ENCODE data around the gene TULP4.
"Not testable (repeated sequence)": the region's sequence is repeated elsewhere in the genome, so short reads cannot be mapped to it uniquely, and the experiment has no call there.

TULP4 gene

GRCh38 chr6:158347335-158347734, 35.1 kb downstream of the TULP4 start:
- ChIA-PET CTCF (no interaction called here), POLR2A (no interaction called here)
- TF ChIP-seq, protein P1, sequence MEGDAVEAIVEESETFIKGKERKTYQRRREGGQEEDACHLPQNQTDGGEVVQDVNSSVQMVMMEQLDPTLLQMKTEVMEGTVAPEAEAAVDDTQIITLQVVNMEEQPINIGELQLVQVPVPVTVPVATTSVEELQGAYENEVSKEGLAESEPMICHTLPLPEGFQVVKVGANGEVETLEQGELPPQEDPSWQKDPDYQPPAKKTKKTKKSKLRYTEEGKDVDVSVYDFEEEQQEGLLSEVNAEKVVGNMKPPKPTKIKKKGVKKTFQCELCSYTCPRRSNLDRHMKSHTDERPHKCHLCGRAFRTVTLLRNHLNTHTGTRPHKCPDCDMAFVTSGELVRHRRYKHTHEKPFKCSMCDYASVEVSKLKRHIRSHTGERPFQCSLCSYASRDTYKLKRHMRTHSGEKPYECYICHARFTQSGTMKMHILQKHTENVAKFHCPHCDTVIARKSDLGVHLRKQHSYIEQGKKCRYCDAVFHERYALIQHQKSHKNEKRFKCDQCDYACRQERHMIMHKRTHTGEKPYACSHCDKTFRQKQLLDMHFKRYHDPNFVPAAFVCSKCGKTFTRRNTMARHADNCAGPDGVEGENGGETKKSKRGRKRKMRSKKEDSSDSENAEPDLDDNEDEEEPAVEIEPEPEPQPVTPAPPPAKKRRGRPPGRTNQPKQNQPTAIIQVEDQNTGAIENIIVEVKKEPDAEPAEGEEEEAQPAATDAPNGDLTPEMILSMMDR (IDR thresholded peaks at IDR 0.05; ENCODE audit: control extremely low read depth, extremely low read depth, low read depth, missing control alignments), result no peak
- DNase-seq (ENCODE audit: extremely low spot score), result no peak

GRCh38 chr6:158348737-158349504, 36.7 kb downstream of the TULP4 start:
- POLR2A ChIA-PET; DNase-seq (ENCODE audit: extremely low spot score); CTCF ChIA-PET: not testable (repeated sequence)

GRCh38 chr6:158349505-158350275, 37.4 kb downstream of the TULP4 start:
- POLR2A ChIA-PET; DNase-seq (ENCODE audit: extremely low spot score); CTCF ChIA-PET: not testable (repeated sequence)

DNA sequence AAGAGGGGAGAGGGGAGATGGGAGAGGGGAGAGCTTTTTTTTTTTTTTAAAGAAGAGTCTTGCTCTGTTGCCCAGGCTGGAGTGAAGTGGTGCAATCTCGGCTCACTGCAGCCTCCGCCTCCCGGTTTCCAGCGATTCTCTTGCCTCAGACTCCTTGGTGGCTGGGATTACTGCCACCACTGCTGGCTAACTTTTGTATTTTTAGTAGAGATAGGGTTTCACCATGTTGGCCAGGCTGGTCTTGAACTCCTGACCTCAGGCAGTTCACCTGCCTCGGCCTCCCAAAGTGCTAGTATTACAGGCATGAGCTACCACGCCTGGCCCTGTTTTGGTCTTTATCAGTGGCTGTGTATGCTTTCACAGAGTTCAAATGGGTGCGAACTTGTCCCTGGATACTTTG, 38.5 kb downstream of the TULP4 start:
- DNase-seq (ENCODE audit: extremely low spot score); POLR2A ChIA-PET; CTCF ChIA-PET: not testable (repeated sequence)

- DNase-seq (ENCODE audit: extremely low spot score), result no peak
- ChIA-PET CTCF (interaction anchor here (0.9 to 1.7 kb wide), 3 partner anchors 10 to 94 kb away, joined by 3 to 5 read pairs (median 4); no protein-coding TSS in a partner anchor), POLR2A (interaction anchor here (0.6 kb wide), 1 partner anchor 167 kb away, joined by 4 read pairs; no protein-coding TSS in a partner anchor)
- TF ChIP-seq, protein P1 (IDR thresholded peaks at IDR 0.05; ENCODE audit: control extremely low read depth, extremely low read depth, low read depth, missing control alignments), result no peak
Measured at GRCh38 chr6:158353883-158354877, 41.9 kb downstream of the TULP4 start.

DNA sequence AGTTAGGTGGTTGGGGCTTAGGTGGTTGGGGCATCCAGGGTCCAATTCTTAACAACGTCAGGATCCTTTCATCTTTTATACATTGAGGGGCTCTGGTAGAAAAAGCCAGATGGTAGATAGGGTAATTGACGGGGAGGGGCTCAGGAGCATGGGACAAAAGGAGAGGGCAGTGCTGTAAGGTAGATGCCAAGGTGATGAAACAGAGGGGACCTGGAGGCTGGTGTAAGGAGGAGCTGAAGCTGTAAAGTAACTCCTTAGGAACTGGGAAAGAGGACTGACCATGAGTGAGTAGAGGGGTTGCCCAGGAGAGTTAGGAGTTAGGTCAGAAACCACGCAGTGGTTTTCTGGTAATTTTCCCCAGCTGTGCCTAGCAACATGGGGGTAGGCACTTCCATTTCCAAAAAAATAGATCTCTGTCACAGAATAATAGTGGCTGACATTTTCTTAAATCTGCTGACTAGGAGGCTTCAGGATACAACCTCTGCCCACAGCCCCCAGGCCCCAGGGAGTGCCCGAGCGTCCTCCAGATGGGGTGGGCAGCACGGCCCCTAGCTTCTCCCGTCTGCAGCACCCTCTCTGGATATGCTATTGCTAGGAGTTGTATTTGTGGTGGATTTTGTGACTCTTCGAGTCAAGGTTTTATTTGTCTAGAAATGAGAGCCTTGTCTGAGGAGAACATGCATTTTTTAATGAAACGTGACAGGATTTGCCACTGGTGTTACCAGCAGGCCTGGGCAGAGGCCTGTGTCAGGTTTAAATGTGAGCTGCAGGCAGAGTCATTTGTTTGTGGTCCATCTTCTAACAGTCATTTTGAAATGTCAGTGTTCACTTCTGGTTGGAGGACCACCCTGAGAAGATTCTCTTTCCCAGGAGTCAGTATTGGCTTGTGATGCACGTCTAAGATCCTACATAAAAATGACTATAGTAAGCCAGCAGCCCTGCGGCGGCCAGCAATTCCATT, 44.6 kb downstream of the TULP4 start:
- POLR2A ChIA-PET, result no interaction called here
- TF ChIP-seq, protein P1 (IDR thresholded peaks at IDR 0.05; ENCODE audit: control extremely low read depth, extremely low read depth, low read depth, missing control alignments), result no peak
- DNase-seq (ENCODE audit: extremely low spot score), result no peak
- CTCF ChIA-PET, result interaction anchor here (0.8 to 1.6 kb wide), 8 partner anchors 10 to 136 kb away, joined by 3 to 6 read pairs (median 3); no protein-coding TSS in a partner anchor

- TF ChIP-seq, protein P1 (IDR thresholded peaks at IDR 0.05; ENCODE audit: control extremely low read depth, extremely low read depth, low read depth, missing control alignments), result no peak
- DNase-seq (ENCODE audit: extremely low spot score), result peak; percentile 68
- CTCF ChIA-PET, result interaction anchor here (0.8 to 1.6 kb wide), 9 partner anchors 9 to 137 kb away, joined by 3 to 6 read pairs (median 3); no protein-coding TSS in a partner anchor
- POLR2A ChIA-PET, result no interaction called here
Measured at GRCh38 chr6:158357570-158358216, 45.4 kb downstream of the TULP4 start.

Measured in GM10248 (cell line).